Endodermal cell (in vitro differentiated cells): Measurements from ENCODE around the gene FBXW9. TPM values are rescaled to one million over a fixed set of nuclear protein-coding genes. Genes with fewer than 3 reads are reported as not detected.

Source experiments
- DNase-seq: peaks from one replicate; pipeline ENCODE4 v3.0.0-alpha.2; 2017
- H3K27ac ChIP-seq: 2 replicates; pipeline ENCODE4 v1.5.1; 2013; ENCODE audit warnings: mild to moderate bottlenecking, low read depth, low read length, moderate library complexity
- H3K27me3 ChIP-seq: 2 replicates; pipeline ENCODE4 v1.6.1; 2013; ENCODE audit warnings: mild to moderate bottlenecking, low read length, moderate library complexity; ENCODE audit not compliant: insufficient read depth, control insufficient read depth, poor library complexity, severe bottlenecking
- H3K36me3 ChIP-seq: 2 replicates; pipeline ENCODE4 v1.7.0; 2013; ENCODE audit warnings: mild to moderate bottlenecking, low read length, moderate library complexity; ENCODE audit not compliant: control insufficient read depth, insufficient read depth
- H3K4me1 ChIP-seq: one replicate; pipeline ENCODE4 v1.7.0; 2013; ENCODE audit warnings: low read length; ENCODE audit not compliant: control insufficient read depth, insufficient read depth
- H3K4me3 ChIP-seq: 2 replicates; pipeline ENCODE4 v1.5.1; 2013; ENCODE audit warnings: mild to moderate bottlenecking, low read length, moderate library complexity
- H3K9ac ChIP-seq: 2 replicates; pipeline ENCODE4 v1.6.1; 2013; ENCODE audit warnings: mild to moderate bottlenecking, low read length, moderate library complexity; ENCODE audit not compliant: poor library complexity, severe bottlenecking; ENCODE audit errors: extremely low read depth
- H3K9me3 ChIP-seq: 2 replicates; pipeline ENCODE4 v1.6.1; 2013; ENCODE audit warnings: mild to moderate bottlenecking, low read length, moderate library complexity; ENCODE audit not compliant: control insufficient read depth
- H3K27ac Mint-ChIP-seq: 2 replicates; pipeline ENCODE4 v1.8.0; 2020; ENCODE audit warnings: mixed read lengths
- H3K27me3 Mint-ChIP-seq: 2 replicates; pipeline ENCODE4 v1.8.0; 2021; ENCODE audit warnings: mild to moderate bottlenecking, mixed read lengths; ENCODE audit not compliant: insufficient read depth
- H3K36me3 Mint-ChIP-seq: 2 replicates; pipeline ENCODE4 v1.8.0; 2020; ENCODE audit warnings: low read depth, mixed read lengths
- H3K4me1 Mint-ChIP-seq: 2 replicates; pipeline ENCODE4 v1.8.0; 2020; ENCODE audit warnings: mixed read lengths
- H3K4me3 Mint-ChIP-seq: 2 replicates; pipeline ENCODE4 v1.8.0; 2020; ENCODE audit warnings: mild to moderate bottlenecking, moderate library complexity, mixed read lengths
- H3K9me3 Mint-ChIP-seq: 2 replicates; pipeline ENCODE4 v1.8.0; 2020; ENCODE audit warnings: mild to moderate bottlenecking, mixed read lengths
- CTCF ChIP-seq: fragments of 200-600 bp; sonication (generic); conservative IDR thresholded peaks from 2 replicates; pipeline ENCODE4 v1.5.0; 2021; ENCODE audit warnings: antibody characterized with exemption, mild to moderate bottlenecking
- WGBS, 2 experiments: methylation state at CpG; one replicate each; pipeline versions ENCODE4 v1.1.5 to v1.1.7; 2013; ENCODE audit warnings: missing lambda C conversion rate in 2 of 2, mixed read lengths in 1 of 2; ENCODE audit not compliant: insufficient coverage in 1 of 2, insufficient read length in 1 of 2; 5-methylcytosine and 5-hydroxymethylcytosine counted together
- total RNA-seq, 2 donors: library from RNA; stranded (reverse); fragmentation: NEBNext Ultra II Directional in 1 of 2; extraction: Animal tissue kit (Norgen Biotek cat#: 25700) in 1 of 2; gene quantifications; 2 replicates in 1 of 2; 3 replicates in 1 of 2; pipeline ENCODE4 v1.2.1, GENCODE V29; 2021

The FBXW9 gene
- total RNA-seq, 2 donors from 2014 or later = 12.6 to 14.7 TPM

GRCh38 chr19:12669270-12670158, 26.9 kb downstream of the FBXW9 start:
- H3K4me1 Mint-ChIP-seq = peaks cover 22% of the 10 kb centered on the region
- Histone ChIP-seq H3K4me1 (no peaks in the 10 kb centered on the region), H3K27me3 (no peaks in the 10 kb centered on the region), H3K36me3 (peaks cover 38% of the 10 kb centered on the region), H3K4me3 (peak overlapping the region; percentile 93), H3K9ac (peak overlapping the region; percentile 56), H3K9me3 (no peaks in the 10 kb centered on the region), H3K27ac (peak overlapping the region; percentile 22)
- no peaks in the 10 kb centered on the region for H3K9me3 Mint-ChIP-seq
- peaks cover 26% of the 10 kb centered on the region for H3K36me3 Mint-ChIP-seq
- peak; percentile 87 for DNase-seq
- H3K27me3 Mint-ChIP-seq = no peaks in the 10 kb centered on the region
- peak overlapping the region; percentile 96 for H3K4me3 Mint-ChIP-seq
- H3K27ac Mint-ChIP-seq = peak overlapping the region; percentile 98
- 0 to 1% methylated on average over 26 to 64 of the region's 64 CpGs for WGBS, 2 experiments
- TF ChIP-seq CTCF = peak; percentile 33

- H3K9me3 Mint-ChIP-seq = no peaks in the 10 kb centered on the region
- peak overlapping the region; percentile 96 for H3K4me3 Mint-ChIP-seq
- TF ChIP-seq CTCF = no peak
- Histone ChIP-seq H3K9ac (peak overlapping the region; percentile 56), H3K4me1 (no peaks in the 10 kb centered on the region), H3K27ac (no peak overlapping the region), H3K4me3 (peak overlapping the region; percentile 93), H3K36me3 (peaks cover 32% of the 10 kb centered on the region), H3K9me3 (no peaks in the 10 kb centered on the region), H3K27me3 (no peaks in the 10 kb centered on the region)
- peak overlapping the region; percentile 98 for H3K27ac Mint-ChIP-seq
- 2% methylated on average over 24 of the region's 24 CpGs; no CpG with 5 or more reads in 1 of the 2 experiments for WGBS, 2 experiments
- no peaks in the 10 kb centered on the region for H3K27me3 Mint-ChIP-seq
- peaks cover 22% of the 10 kb centered on the region for H3K4me1 Mint-ChIP-seq
- peaks cover 25% of the 10 kb centered on the region for H3K36me3 Mint-ChIP-seq
- no peak for DNase-seq
These were observed 27.5 kb downstream of the FBXW9 start for GRCh38 chr19:12668932-12669269.

- no peaks in the 10 kb centered on the region for H3K4me1 ChIP-seq
- Mint-ChIP-seq H3K4me3 (peak overlapping the region; percentile 96), H3K9me3 (no peaks in the 10 kb centered on the region), H3K27ac (peak overlapping the region; percentile 98), H3K27me3 (no peaks in the 10 kb centered on the region), H3K36me3 (peaks cover 27% of the 10 kb centered on the region), H3K4me1 (peaks cover 22% of the 10 kb centered on the region)
- H3K36me3 ChIP-seq = peaks cover 32% of the 10 kb centered on the region
- no peak for DNase-seq
- no peaks in the 10 kb centered on the region for H3K27me3 ChIP-seq
- WGBS, 2 experiments = 82 to 88% methylated on average over 8 of the region's 8 CpGs
- H3K9ac ChIP-seq = peak overlapping the region; percentile 56
- no peak for TF ChIP-seq CTCF
- no peaks in the 10 kb centered on the region for H3K9me3 ChIP-seq
- H3K27ac ChIP-seq = no peak overlapping the region
- peak overlapping the region; percentile 93 for H3K4me3 ChIP-seq
These were observed 28.1 kb downstream of the FBXW9 start for GRCh38 chr19:12668346-12668745.
